HG03159 (cell line): ENCODE data around the gene TMC2.
"Not testable (repeated sequence)": the region's sequence is repeated elsewhere in the genome, so short reads cannot be mapped to it uniquely, and the experiment has no call there.

Experiments used
- ATAC-seq: cut with Tn5 transposase; IDR thresholded peaks from one replicate; pipeline ENCODE4 v1.9.1; 2021; ENCODE audit warnings: mild to moderate bottlenecking, moderate library complexity; ENCODE audit not compliant: unreplicated experiment

The TMC2 gene

GRCh38 chr20:2657241-2657640 is 120.9 kb downstream of the TMC2 start:
- no peak for ATAC-seq

GRCh38 chr20:2657674-2658073 is 121.3 kb downstream of the TMC2 start:
- ATAC-seq, result no peak

GRCh38 chr20:2658414-2659354 is 122.3 kb downstream of the TMC2 start:
- no peak for ATAC-seq

GRCh38 chr20:2659547-2659946 is 123.2 kb downstream of the TMC2 start:
- ATAC-seq, result no peak

- ATAC-seq, result no peak
Measured at GRCh38 chr20:2663364-2663886, 127.1 kb downstream of the TMC2 start.

- ATAC-seq, result peak; percentile 89
Measured at GRCh38 chr20:2663887-2664719, 127.7 kb downstream of the TMC2 start, which contains the start of gene IDH3B. IDH3B (minus strand) TSS chr20:2664216; CDS start chr20:2664188, 28 bp downstream.

- ATAC-seq, result no peak
Measured at GRCh38 chr20:2671977-2672376, 135.6 kb downstream of the TMC2 start.

GRCh38 chr20:2672446-2672845 is 136.1 kb downstream of the TMC2 start:
- ATAC-seq, result no peak

GRCh38 chr20:2673453-2673852 is 137.1 kb downstream of the TMC2 start:
- no peak for ATAC-seq

GRCh38 chr20:2680046-2680445 is 143.7 kb downstream of the TMC2 start:
- no peak for ATAC-seq

GRCh38 chr20:2682040-2682439 is 145.7 kb downstream of the TMC2 start:
- ATAC-seq, result not testable (repeated sequence)

GRCh38 chr20:2684817-2685216 is 148.4 kb downstream of the TMC2 start:
- ATAC-seq, result not testable (repeated sequence)

- no peak for ATAC-seq
Measured at GRCh38 chr20:2687514-2687913, 151.1 kb downstream of the TMC2 start.

GRCh38 chr20:2688041-2688591 is 151.7 kb downstream of the TMC2 start:
- no peak for ATAC-seq

GRCh38 chr20:2690213-2690612 is 153.8 kb downstream of the TMC2 start:
- ATAC-seq, result no peak

GRCh38 chr20:2690718-2691117 is 154.3 kb downstream of the TMC2 start:
- no peak for ATAC-seq

GRCh38 chr20:2691127-2691526 is 154.8 kb downstream of the TMC2 start:
- no peak for ATAC-seq
